OCI-LY7 (cell line): ENCODE results near the gene PEX5L. TPM values are rescaled to one million over a fixed set of nuclear protein-coding genes. Genes with fewer than 3 reads are reported as not detected.

ENCODE experiments used
- BruUV-seq: library from RNA; stranded (reverse); fragments of 400-500 nt; replicated peaks from 2 replicates; lab custom pipeline; 2021; lab: Mats Ljungman, UMichigan
- CTCF ChIA-PET: fragments of 300-600 bp; sonication (Branson Sonifier 250); formaldehyde crosslinking; loops from one replicate; lab custom pipeline; 2022; ENCODE audit warnings: antibody characterized with exemption; ENCODE audit not compliant: unreplicated experiment; lab: Charles Lee
- POLR2A ChIA-PET: fragments of 300-600 bp; sonication (Branson Sonifier 250); formaldehyde crosslinking; loops from one replicate; lab custom pipeline; 2022; ENCODE audit warnings: antibody characterized with exemption; lab: Charles Lee
- DNase-seq: peaks from one replicate; pipeline ENCODE4 v3.0.0-alpha.2; 2015; ENCODE audit warnings: low spot score
- H2AFZ ChIP-seq: fragments of 200-600 bp; sonication (generic), shearing (Covaris generic); 2 replicates; pipeline ENCODE4 v1.6.1; 2014; ENCODE audit warnings: mild to moderate bottlenecking, antibody characterized with exemption, low read length, moderate library complexity
- H3K27ac ChIP-seq: fragments of 200-600 bp; sonication (generic); 2 replicates; pipeline ENCODE4 v1.5.1; 2014; ENCODE audit warnings: mixed run types, low read depth, mild to moderate bottlenecking, moderate library complexity, low read length, inconsistent platforms; ENCODE audit not compliant: poor library complexity, severe bottlenecking
- H3K36me3 ChIP-seq: fragments of 200-600 bp; sonication (generic); 2 replicates; pipeline ENCODE4 v1.6.1; 2014; ENCODE audit warnings: mild to moderate bottlenecking, antibody characterized with exemption, low read length, moderate library complexity, mixed read lengths; ENCODE audit not compliant: insufficient read depth
- H3K4me1 ChIP-seq: fragments of 200-600 bp; sonication (generic); 2 replicates; pipeline ENCODE4 v1.5.1; 2014; ENCODE audit warnings: mild to moderate bottlenecking, low read length; ENCODE audit not compliant: insufficient read depth, poor library complexity, severe bottlenecking
- H3K4me2 ChIP-seq: fragments of 200-600 bp; sonication (generic); 2 replicates; pipeline ENCODE4 v1.6.1; 2014; ENCODE audit warnings: mild to moderate bottlenecking, low read length
- H3K4me3 ChIP-seq: fragments of 200-600 bp; sonication (generic); 2 replicates; pipeline ENCODE4 v1.5.1; 2014; ENCODE audit warnings: mild to moderate bottlenecking, low read depth, low read length; ENCODE audit not compliant: poor library complexity, severe bottlenecking
- H3K79me2 ChIP-seq: fragments of 200-600 bp; sonication (generic); 2 replicates; pipeline ENCODE4 v1.6.1; 2016; ENCODE audit warnings: low read depth, mild to moderate bottlenecking, low read length, moderate library complexity, mixed read lengths; ENCODE audit not compliant: insufficient read depth
- H3K9me2 ChIP-seq: fragments of 200-600 bp; sonication (generic); 2 replicates; pipeline ENCODE4 v1.6.1; 2016; ENCODE audit warnings: mild to moderate bottlenecking, low read length, mixed read lengths; ENCODE audit not compliant: insufficient read depth
- H3K9me3 ChIP-seq: fragments of 200-600 bp; sonication (generic); 2 replicates; pipeline ENCODE4 v1.6.1; 2014; ENCODE audit warnings: mild to moderate bottlenecking, mixed run types, low read length, mixed read lengths
- H4K20me1 ChIP-seq: fragments of 200-600 bp; sonication (generic); 2 replicates; pipeline ENCODE4 v1.6.1; 2014; ENCODE audit warnings: mild to moderate bottlenecking, antibody characterized with exemption, low read length, moderate library complexity, mixed read lengths; ENCODE audit not compliant: insufficient read depth
- CTCF ChIP-seq: fragments of 200-600 bp; sonication (generic); conservative IDR thresholded peaks from 2 replicates; pipeline ENCODE4 v1.5.1; 2014; ENCODE audit warnings: mild to moderate bottlenecking, antibody characterized with exemption, low read length, moderate library complexity, mixed read lengths
- EZH2phosphoT487 ChIP-seq: fragments of 200-600 bp; sonication (generic); IDR thresholded peaks from 2 replicates; pipeline ENCODE4 v1.6.1; 2018; ENCODE audit warnings: low read depth, borderline replicate concordance, mild to moderate bottlenecking, mixed run types, antibody characterized with exemption, low read length, moderate library complexity, mixed read lengths
- intact Hi-C: fragments of 100-400 bp; cut with micrococcal nuclease; formaldehyde crosslinking; loops from one replicate; pipeline ENCODE4 v1.10.0; 2022; ENCODE audit not compliant: unreplicated experiment
- total RNA-seq, 2 experiments: library from RNA; depleted of rRNA in 1 of 2; stranded (reverse); fragments of >200 nt in 1 of 2; shearing (Covaris generic) in 1 of 2; gene quantifications; 2 replicates each; pipeline ENCODE4 v1.2.3, GENCODE V29; 2014 to 2022

PEX5L gene
- total RNA-seq, 2 experiments from 2014 or later = not detected

GRCh38 chr3:179927191-179927590 lies 109.5 kb downstream of the PEX5L start:
- Histone ChIP-seq H3K4me2 (no peak overlapping the region), H3K4me1 (no peaks in the 10 kb centered on the region), H3K27ac (no peak overlapping the region), H3K79me2 (no peaks in the 10 kb centered on the region), H4K20me1 (no peaks in the 10 kb centered on the region), H2AFZ (no peak overlapping the region), H3K4me3 (no peak overlapping the region), H3K9me2 (no peaks in the 10 kb centered on the region), H3K36me3 (no peaks in the 10 kb centered on the region), H3K9me3 (no peaks in the 10 kb centered on the region)
- CTCF ChIA-PET = no interaction called here
- no peak for DNase-seq
- intact Hi-C loops = loop anchor here (10.0 kb wide), 1 partner anchor 668 kb away; no protein-coding TSS in a partner anchor
- no TSS peak for BruUV-seq
- POLR2A ChIA-PET = interaction anchor here (0.8 to 1.0 kb wide), 3 partner anchors 11 to 116 kb away, joined by 3 read pairs; no protein-coding TSS in a partner anchor
- TF ChIP-seq CTCF (no peak), EZH2phosphoT487 (no peak)

GRCh38 chr3:179921951-179922350 lies 114.8 kb downstream of the PEX5L start:
- H3K9me2 ChIP-seq = no peaks in the 10 kb centered on the region
- H3K36me3 ChIP-seq = no peaks in the 10 kb centered on the region
- H3K27ac ChIP-seq = no peak overlapping the region
- ChIA-PET POLR2A (interaction anchor here (0.6 kb wide), 1 partner anchor 1964 kb away, joined by 5 read pairs; no protein-coding TSS in a partner anchor), CTCF (no interaction called here)
- H3K4me1 ChIP-seq = peaks cover 7% of the 10 kb centered on the region
- no peak overlapping the region for H2AFZ ChIP-seq
- no peak overlapping the region for H3K4me3 ChIP-seq
- H3K79me2 ChIP-seq = no peaks in the 10 kb centered on the region
- BruUV-seq = no TSS peak
- no peaks in the 10 kb centered on the region for H4K20me1 ChIP-seq
- no peak for DNase-seq
- no peaks in the 10 kb centered on the region for H3K9me3 ChIP-seq
- no peak overlapping the region for H3K4me2 ChIP-seq
- no peak for TF ChIP-seq CTCF
- no peak for TF ChIP-seq EZH2phosphoT487
- intact Hi-C loops = loop anchor here (5.0 to 10.0 kb wide), 2 partner anchors 110 to 673 kb away; no protein-coding TSS in a partner anchor

GRCh38 chr3:179921500-179921899 lies 115.2 kb downstream of the PEX5L start:
- H3K79me2 ChIP-seq = no peaks in the 10 kb centered on the region
- no peak overlapping the region for H3K4me3 ChIP-seq
- H4K20me1 ChIP-seq = no peaks in the 10 kb centered on the region
- ChIA-PET CTCF (no interaction called here), POLR2A (interaction anchor here (0.6 kb wide), 1 partner anchor 113 kb away, joined by 5 read pairs; no protein-coding TSS in a partner anchor)
- H3K36me3 ChIP-seq = no peaks in the 10 kb centered on the region
- H3K27ac ChIP-seq = no peak overlapping the region
- peaks cover 7% of the 10 kb centered on the region for H3K4me1 ChIP-seq
- intact Hi-C loops = loop anchor here (5.0 to 10.0 kb wide), 2 partner anchors 109 to 673 kb away; no protein-coding TSS in a partner anchor
- TF ChIP-seq CTCF = no peak
- TF ChIP-seq EZH2phosphoT487 = no peak
- BruUV-seq = no TSS peak
- no peak overlapping the region for H2AFZ ChIP-seq
- H3K4me2 ChIP-seq = no peak overlapping the region
- H3K9me3 ChIP-seq = no peaks in the 10 kb centered on the region
- H3K9me2 ChIP-seq = no peaks in the 10 kb centered on the region
- DNase-seq = no peak
